Measurements from ENCODE around the gene ZGRF1. TPM values are rescaled to one million over a fixed set of nuclear protein-coding genes. Genes with fewer than 3 reads are reported as not detected.
"Not testable (repeated sequence)": the region's sequence is repeated elsewhere in the genome, so short reads cannot be mapped to it uniquely, and the experiment has no call there.

Gene ZGRF1
- total RNA-seq, 1 donor, result 15.1 TPM

DNA sequence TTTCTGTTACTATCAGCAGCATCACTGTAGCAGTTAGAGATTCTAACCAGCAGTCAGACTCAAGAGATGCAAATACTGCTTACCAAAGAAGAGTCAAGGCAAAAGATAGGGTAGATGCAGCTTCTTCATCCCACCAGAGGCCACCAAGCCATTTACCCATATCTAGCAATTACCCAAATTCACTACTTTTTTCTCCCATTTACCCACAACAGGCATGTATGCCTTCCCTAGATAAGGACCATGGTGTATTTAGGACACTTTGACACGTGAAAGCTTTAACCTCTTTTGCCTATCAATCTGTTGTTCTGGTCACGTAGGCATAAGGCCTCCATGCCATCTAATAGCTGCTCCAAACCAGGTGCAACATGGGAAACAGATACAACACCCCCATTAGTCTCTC lies 5.8 kb upstream of the ZGRF1 start:
- no peak overlapping the region for H3K4me3 ChIP-seq (ENCODE audit: low read depth, low read length)
- TF ChIP-seq, protein P1, sequence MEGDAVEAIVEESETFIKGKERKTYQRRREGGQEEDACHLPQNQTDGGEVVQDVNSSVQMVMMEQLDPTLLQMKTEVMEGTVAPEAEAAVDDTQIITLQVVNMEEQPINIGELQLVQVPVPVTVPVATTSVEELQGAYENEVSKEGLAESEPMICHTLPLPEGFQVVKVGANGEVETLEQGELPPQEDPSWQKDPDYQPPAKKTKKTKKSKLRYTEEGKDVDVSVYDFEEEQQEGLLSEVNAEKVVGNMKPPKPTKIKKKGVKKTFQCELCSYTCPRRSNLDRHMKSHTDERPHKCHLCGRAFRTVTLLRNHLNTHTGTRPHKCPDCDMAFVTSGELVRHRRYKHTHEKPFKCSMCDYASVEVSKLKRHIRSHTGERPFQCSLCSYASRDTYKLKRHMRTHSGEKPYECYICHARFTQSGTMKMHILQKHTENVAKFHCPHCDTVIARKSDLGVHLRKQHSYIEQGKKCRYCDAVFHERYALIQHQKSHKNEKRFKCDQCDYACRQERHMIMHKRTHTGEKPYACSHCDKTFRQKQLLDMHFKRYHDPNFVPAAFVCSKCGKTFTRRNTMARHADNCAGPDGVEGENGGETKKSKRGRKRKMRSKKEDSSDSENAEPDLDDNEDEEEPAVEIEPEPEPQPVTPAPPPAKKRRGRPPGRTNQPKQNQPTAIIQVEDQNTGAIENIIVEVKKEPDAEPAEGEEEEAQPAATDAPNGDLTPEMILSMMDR (IDR thresholded peaks at IDR 0.05; ENCODE audit: insufficient read depth, low read depth, low read length), result no peak
- no peak for DNase-seq (ENCODE audit: low read depth)

DNA sequence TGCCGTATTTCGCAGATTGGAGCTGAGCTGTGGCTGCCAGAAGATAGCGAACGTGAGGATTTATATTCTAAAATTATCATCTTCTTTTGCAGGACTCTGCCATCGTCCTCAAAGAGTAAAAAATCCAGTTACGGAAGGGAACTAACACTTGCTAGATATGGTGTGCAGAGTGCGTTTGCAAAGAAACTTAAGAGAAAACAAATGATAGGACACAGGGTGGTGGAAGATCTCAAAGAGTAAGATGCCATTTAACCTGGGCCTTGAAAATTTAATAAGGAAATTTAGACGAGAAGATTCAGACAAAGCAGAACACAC lies 800 bp upstream of the ZGRF1 start:
- no peak for DNase-seq (ENCODE audit: low read depth)
- peak overlapping the region; percentile 81 for H3K4me3 ChIP-seq (ENCODE audit: low read depth, low read length)
- TF ChIP-seq, protein P1 (IDR thresholded peaks at IDR 0.05; ENCODE audit: insufficient read depth, low read depth, low read length), result no peak

DNA sequence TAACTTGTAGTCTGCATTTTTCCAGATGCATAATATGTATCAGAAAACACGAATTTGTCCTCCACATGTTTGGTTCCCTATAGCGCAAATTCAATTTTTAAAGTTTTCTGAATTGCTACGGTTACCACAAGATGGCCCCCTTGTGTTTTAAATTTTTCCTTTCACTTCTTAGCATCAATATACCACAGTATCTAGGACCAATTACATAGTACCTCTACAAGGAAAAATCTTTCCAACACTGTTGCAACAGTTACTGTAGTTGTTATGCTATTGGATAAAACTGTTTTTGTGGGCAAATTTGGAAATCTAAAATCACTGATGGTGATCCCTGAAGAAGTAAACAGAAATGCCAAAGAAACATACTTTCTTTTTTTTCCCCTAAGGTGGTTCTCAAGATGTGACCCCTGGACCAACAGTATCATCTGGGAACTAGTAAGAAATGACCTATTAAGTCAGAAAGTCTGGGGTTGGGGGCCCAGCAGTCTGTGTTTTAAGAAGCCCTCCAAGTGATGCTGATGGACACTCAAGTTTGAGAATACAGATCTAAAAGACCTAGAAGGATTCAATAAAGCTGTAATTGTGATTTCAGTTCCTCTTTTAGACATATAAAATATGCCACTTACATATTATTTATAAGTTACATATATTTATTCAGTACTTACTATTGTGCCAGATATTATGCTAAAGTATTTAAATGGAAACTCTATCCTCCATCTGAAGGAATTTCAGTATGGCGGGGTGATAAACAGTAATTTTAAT lies 3.1 kb downstream of the ZGRF1 start:
- TF ChIP-seq, protein P1 (IDR thresholded peaks at IDR 0.05; ENCODE audit: insufficient read depth, low read depth, low read length), result peak; percentile 50
- DNase-seq (ENCODE audit: low read depth), result peak; percentile 48
- H3K4me3 ChIP-seq (ENCODE audit: low read depth, low read length), result no peak overlapping the region

DNA sequence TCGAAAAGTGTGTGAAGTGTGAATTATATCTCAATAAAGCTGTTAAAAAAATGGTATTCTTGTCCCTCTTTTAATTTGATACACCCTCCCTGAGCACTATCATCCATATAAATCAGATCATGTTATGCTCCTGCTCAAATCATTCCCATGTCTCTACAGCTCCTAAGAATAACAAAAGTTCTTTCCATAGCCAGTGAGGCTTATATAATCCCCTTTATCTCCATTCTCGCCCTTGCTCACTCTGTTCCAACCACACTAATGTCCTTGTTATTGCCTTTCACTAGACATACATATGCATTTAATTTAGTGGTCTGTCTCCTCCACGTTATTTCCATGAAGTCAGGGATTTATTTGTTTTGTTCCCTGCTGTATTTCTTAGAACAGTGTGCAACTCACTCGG lies 10.5 kb downstream of the ZGRF1 start:
- DNase-seq (ENCODE audit: low read depth), result no peak
- TF ChIP-seq, protein P1 (IDR thresholded peaks at IDR 0.05; ENCODE audit: insufficient read depth, low read depth, low read length), result no peak
- no peak overlapping the region for H3K4me3 ChIP-seq (ENCODE audit: low read depth, low read length)

DNA sequence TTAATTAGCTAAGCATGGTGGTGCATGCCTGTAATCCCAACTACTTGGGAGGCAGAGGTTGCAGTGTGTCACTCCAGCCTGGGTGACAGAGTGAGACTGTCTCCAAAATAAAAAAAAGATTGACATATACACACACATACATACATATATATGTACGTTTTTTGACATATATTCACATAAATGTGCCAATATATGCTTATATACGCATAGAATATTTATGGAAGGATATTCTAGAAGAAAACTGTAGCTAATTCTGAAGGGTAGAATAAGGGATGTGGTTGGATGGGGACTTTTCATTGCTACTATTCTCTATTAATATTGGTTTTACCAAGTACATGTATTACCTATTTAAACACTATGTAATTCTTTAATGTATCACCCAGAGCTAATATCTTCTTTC lies 19.7 kb downstream of the ZGRF1 start:
- H3K4me3 ChIP-seq (ENCODE audit: low read depth, low read length), result no peak overlapping the region
- TF ChIP-seq, protein P1 (IDR thresholded peaks at IDR 0.05; ENCODE audit: insufficient read depth, low read depth, low read length), result no peak
- no peak for DNase-seq (ENCODE audit: low read depth)

DNA sequence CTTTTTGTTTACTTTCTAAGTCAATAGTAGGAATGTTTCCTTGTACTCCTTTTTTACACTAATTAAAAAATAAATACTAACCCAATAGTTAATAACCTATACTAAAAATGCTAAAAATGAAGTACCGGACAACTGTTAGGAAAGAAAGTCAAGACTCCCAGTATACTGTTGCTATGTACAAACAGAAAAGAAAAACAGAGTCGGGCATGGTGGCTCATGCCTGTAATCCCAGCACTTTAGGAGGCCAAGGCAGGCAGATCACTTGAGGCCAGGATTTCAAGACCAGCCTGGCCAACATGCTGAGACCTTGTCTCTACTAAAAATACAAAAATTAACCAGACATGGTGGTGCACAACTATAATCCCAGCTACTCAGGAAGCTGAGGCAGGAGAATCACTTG lies 23.9 kb downstream of the ZGRF1 start:
- H3K4me3 ChIP-seq (ENCODE audit: low read depth, low read length), result not testable (repeated sequence)
- peak; percentile 4 for DNase-seq (ENCODE audit: low read depth)

DNA sequence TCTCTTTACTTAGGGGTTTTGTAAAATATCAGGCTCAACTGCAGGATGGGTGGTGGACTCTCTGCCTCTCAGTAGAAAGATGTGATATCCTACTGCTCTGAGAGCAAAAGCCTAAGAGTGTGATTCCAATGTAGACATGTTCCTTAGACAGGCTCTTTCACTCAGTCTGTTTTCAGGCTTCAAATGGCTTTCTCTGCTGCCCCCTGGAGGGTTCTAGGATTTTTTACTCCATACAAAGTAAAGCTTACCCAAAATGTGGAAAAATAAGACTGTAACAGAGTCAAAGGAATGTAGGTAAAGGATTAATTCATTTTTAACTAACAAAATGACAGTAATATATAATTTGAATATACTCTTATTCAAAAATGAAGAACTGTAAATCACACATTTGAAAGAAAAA lies 32.1 kb downstream of the ZGRF1 start:
- no peak overlapping the region for H3K4me3 ChIP-seq (ENCODE audit: low read depth, low read length)
- peak; percentile 67 for DNase-seq (ENCODE audit: low read depth)
- TF ChIP-seq, protein P1 (IDR thresholded peaks at IDR 0.05; ENCODE audit: insufficient read depth, low read depth, low read length), result peak; percentile 70

All from fibroblast of villous mesenchyme (primary cell).